Fibroblast of lung (primary cell): Measurements from ENCODE around the gene CHURC1.

Source experiments
- EZH2 ChIP-seq: IDR thresholded peaks from 2 replicates; pipeline ENCODE4 v1.5.1; 2012; ENCODE audit warnings: low read length, control low read depth, mild to moderate bottlenecking; ENCODE audit errors: missing control alignments
- TF ChIP-seq, protein P1 (sequence below), 2 donors: IDR thresholded peaks in 1 of 2; conservative IDR thresholded peaks in 1 of 2; 1 replicate in 1 of 2; 2 replicates in 1 of 2; pipeline ENCODE4 v1.5.1; 2011 to 2012; ENCODE audit warnings: low read length in 2 of 2, control low read depth in 1 of 2, inconsistent platforms in 1 of 2, low read depth in 1 of 2, mild to moderate bottlenecking in 1 of 2

GRCh38 chr14:64943556-64943955 is 29.3 kb downstream of the CHURC1 start:
- TF ChIP-seq, protein P1, sequence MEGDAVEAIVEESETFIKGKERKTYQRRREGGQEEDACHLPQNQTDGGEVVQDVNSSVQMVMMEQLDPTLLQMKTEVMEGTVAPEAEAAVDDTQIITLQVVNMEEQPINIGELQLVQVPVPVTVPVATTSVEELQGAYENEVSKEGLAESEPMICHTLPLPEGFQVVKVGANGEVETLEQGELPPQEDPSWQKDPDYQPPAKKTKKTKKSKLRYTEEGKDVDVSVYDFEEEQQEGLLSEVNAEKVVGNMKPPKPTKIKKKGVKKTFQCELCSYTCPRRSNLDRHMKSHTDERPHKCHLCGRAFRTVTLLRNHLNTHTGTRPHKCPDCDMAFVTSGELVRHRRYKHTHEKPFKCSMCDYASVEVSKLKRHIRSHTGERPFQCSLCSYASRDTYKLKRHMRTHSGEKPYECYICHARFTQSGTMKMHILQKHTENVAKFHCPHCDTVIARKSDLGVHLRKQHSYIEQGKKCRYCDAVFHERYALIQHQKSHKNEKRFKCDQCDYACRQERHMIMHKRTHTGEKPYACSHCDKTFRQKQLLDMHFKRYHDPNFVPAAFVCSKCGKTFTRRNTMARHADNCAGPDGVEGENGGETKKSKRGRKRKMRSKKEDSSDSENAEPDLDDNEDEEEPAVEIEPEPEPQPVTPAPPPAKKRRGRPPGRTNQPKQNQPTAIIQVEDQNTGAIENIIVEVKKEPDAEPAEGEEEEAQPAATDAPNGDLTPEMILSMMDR (conservative IDR thresholded peaks at IDR 0.05 in 1 of 2, IDR thresholded peaks at IDR 0.05 in 1 of 2; ENCODE audit: low read depth in 1 of 2, low read length in 2 of 2) = no peak
- TF ChIP-seq EZH2 = no peak
